SJCRH30 (cell line): Measurements from ENCODE around the gene CXCL12. TPM values are rescaled to one million over a fixed set of nuclear protein-coding genes. Genes with fewer than 3 reads are reported as not detected.

Source experiments
- DNase-seq, 2 experiments: peaks; one replicate each; pipeline ENCODE4 v3.0.0-alpha.2; 2015 to 2020
- H3K27ac ChIP-seq: fragments of 250-450 bp; sonication (Bioruptor Pico); 2 replicates; pipeline ENCODE4 v1.5.1; 2020; ENCODE audit warnings: mild to moderate bottlenecking, moderate library complexity
- H3K27me3 ChIP-seq: fragments of 250-450 bp; sonication (Bioruptor Pico); 2 replicates; pipeline ENCODE4 v1.5.1; 2020; ENCODE audit warnings: mild to moderate bottlenecking, moderate library complexity
- H3K36me3 ChIP-seq: fragments of 250-450 bp; sonication (Bioruptor Pico); 2 replicates; pipeline ENCODE4 v1.5.1; 2020; ENCODE audit warnings: mild to moderate bottlenecking, moderate library complexity
- H3K4me1 ChIP-seq: fragments of 250-450 bp; sonication (Bioruptor Pico); 2 replicates; pipeline ENCODE4 v1.5.1; 2020; ENCODE audit warnings: mild to moderate bottlenecking, moderate library complexity
- H3K4me3 ChIP-seq: fragments of 250-450 bp; sonication (Bioruptor Pico); 2 replicates; pipeline ENCODE4 v1.5.1; 2020; ENCODE audit warnings: mild to moderate bottlenecking, moderate library complexity
- H3K9me3 ChIP-seq: fragments of 250-450 bp; sonication (Bioruptor Pico); replicated peaks from 2 replicates; pipeline ENCODE4 v1.5.1; 2020; ENCODE audit warnings: mild to moderate bottlenecking, moderate library complexity
- total RNA-seq: library from RNA; depleted of rRNA; stranded (reverse); fragments of >200 nt; shearing (Covaris generic); gene quantifications from 2 replicates; pipeline ENCODE4 v1.2.3, GENCODE V29; 2014

The CXCL12 gene
- total RNA-seq, 1 experiment from 2014 or later = not detected

GRCh38 chr10:44415121-44415520 lies 30.2 kb upstream of the CXCL12 start:
- H3K27ac ChIP-seq = no peak overlapping the region
- no peaks in the 10 kb centered on the region for H3K36me3 ChIP-seq
- no peak overlapping the region for H3K4me3 ChIP-seq
- no peaks in the 10 kb centered on the region for H3K9me3 ChIP-seq
- no peaks in the 10 kb centered on the region for H3K4me1 ChIP-seq
- DNase-seq = no peak
- no peaks in the 10 kb centered on the region for H3K27me3 ChIP-seq

GRCh38 chr10:44413416-44413815 lies 28.5 kb upstream of the CXCL12 start:
- Histone ChIP-seq H3K4me3 (no peak overlapping the region), H3K27me3 (no peaks in the 10 kb centered on the region), H3K4me1 (no peaks in the 10 kb centered on the region), H3K9me3 (no peaks in the 10 kb centered on the region), H3K36me3 (no peaks in the 10 kb centered on the region), H3K27ac (no peak overlapping the region)
- DNase-seq = no peak

- no peaks in the 10 kb centered on the region for H3K27me3 ChIP-seq
- no peak overlapping the region for H3K4me3 ChIP-seq
- H3K27ac ChIP-seq = no peak overlapping the region
- H3K9me3 ChIP-seq = no peaks in the 10 kb centered on the region
- no peaks in the 10 kb centered on the region for H3K4me1 ChIP-seq
- H3K36me3 ChIP-seq = no peaks in the 10 kb centered on the region
- DNase-seq = no peak
Measured at GRCh38 chr10:44411251-44411650, 26.4 kb upstream of the CXCL12 start.

GRCh38 chr10:44404741-44405437 lies 20.0 kb upstream of the CXCL12 start:
- Histone ChIP-seq H3K4me3 (no peak overlapping the region), H3K27me3 (no peaks in the 10 kb centered on the region), H3K9me3 (no peaks in the 10 kb centered on the region), H3K36me3 (no peaks in the 10 kb centered on the region), H3K27ac (no peak overlapping the region), H3K4me1 (no peaks in the 10 kb centered on the region)
- DNase-seq = no peak

GRCh38 chr10:44402465-44403195 lies 17.7 kb upstream of the CXCL12 start:
- H3K9me3 ChIP-seq = no peaks in the 10 kb centered on the region
- no peak overlapping the region for H3K27ac ChIP-seq
- DNase-seq = no peak
- no peaks in the 10 kb centered on the region for H3K27me3 ChIP-seq
- H3K36me3 ChIP-seq = no peaks in the 10 kb centered on the region
- no peak overlapping the region for H3K4me3 ChIP-seq
- H3K4me1 ChIP-seq = no peaks in the 10 kb centered on the region

- H3K36me3 ChIP-seq = no peaks in the 10 kb centered on the region
- no peak overlapping the region for H3K27ac ChIP-seq
- no peaks in the 10 kb centered on the region for H3K27me3 ChIP-seq
- no peaks in the 10 kb centered on the region for H3K9me3 ChIP-seq
- H3K4me3 ChIP-seq = no peak overlapping the region
- DNase-seq = no peak
- H3K4me1 ChIP-seq = no peaks in the 10 kb centered on the region
Measured at GRCh38 chr10:44400541-44400940, 15.6 kb upstream of the CXCL12 start.

GRCh38 chr10:44399659-44400451 lies 15.0 kb upstream of the CXCL12 start:
- Histone ChIP-seq H3K36me3 (no peaks in the 10 kb centered on the region), H3K27ac (no peak overlapping the region), H3K27me3 (no peaks in the 10 kb centered on the region), H3K4me3 (no peak overlapping the region), H3K4me1 (no peaks in the 10 kb centered on the region), H3K9me3 (no peaks in the 10 kb centered on the region)
- no peak for DNase-seq

- Histone ChIP-seq H3K27ac (no peak overlapping the region), H3K4me3 (no peak overlapping the region), H3K4me1 (no peaks in the 10 kb centered on the region), H3K27me3 (no peaks in the 10 kb centered on the region), H3K36me3 (no peaks in the 10 kb centered on the region), H3K9me3 (no peaks in the 10 kb centered on the region)
- DNase-seq = no peak
Measured at GRCh38 chr10:44398747-44399658, 14.1 kb upstream of the CXCL12 start.

- H3K4me3 ChIP-seq = no peak overlapping the region
- DNase-seq = no peak
- H3K4me1 ChIP-seq = no peaks in the 10 kb centered on the region
- H3K9me3 ChIP-seq = no peaks in the 10 kb centered on the region
- no peaks in the 10 kb centered on the region for H3K27me3 ChIP-seq
- H3K27ac ChIP-seq = no peak overlapping the region
- no peaks in the 10 kb centered on the region for H3K36me3 ChIP-seq
Measured at GRCh38 chr10:44398271-44398670, 13.4 kb upstream of the CXCL12 start.

- H3K4me3 ChIP-seq = no peak overlapping the region
- H3K27me3 ChIP-seq = no peaks in the 10 kb centered on the region
- H3K27ac ChIP-seq = no peak overlapping the region
- H3K4me1 ChIP-seq = no peaks in the 10 kb centered on the region
- H3K9me3 ChIP-seq = no peaks in the 10 kb centered on the region
- DNase-seq = no peak
- H3K36me3 ChIP-seq = no peaks in the 10 kb centered on the region
Measured at GRCh38 chr10:44397476-44398225, 12.8 kb upstream of the CXCL12 start.

- Histone ChIP-seq H3K36me3 (no peaks in the 10 kb centered on the region), H3K27ac (no peak overlapping the region), H3K27me3 (no peaks in the 10 kb centered on the region), H3K4me3 (no peak overlapping the region), H3K9me3 (no peaks in the 10 kb centered on the region), H3K4me1 (no peaks in the 10 kb centered on the region)
- DNase-seq = no peak
Measured at GRCh38 chr10:44396671-44397191, 11.8 kb upstream of the CXCL12 start.

GRCh38 chr10:44395902-44396670 lies 11.2 kb upstream of the CXCL12 start:
- H3K9me3 ChIP-seq = no peaks in the 10 kb centered on the region
- H3K27ac ChIP-seq = no peak overlapping the region
- H3K4me1 ChIP-seq = no peaks in the 10 kb centered on the region
- H3K36me3 ChIP-seq = no peaks in the 10 kb centered on the region
- no peak overlapping the region for H3K4me3 ChIP-seq
- no peaks in the 10 kb centered on the region for H3K27me3 ChIP-seq
- DNase-seq = no peak

- Histone ChIP-seq H3K4me1 (no peaks in the 10 kb centered on the region), H3K27ac (no peak overlapping the region), H3K9me3 (no peaks in the 10 kb centered on the region), H3K36me3 (no peaks in the 10 kb centered on the region), H3K4me3 (no peak overlapping the region), H3K27me3 (no peaks in the 10 kb centered on the region)
- DNase-seq = no peak
Measured at GRCh38 chr10:44395396-44395795, 10.5 kb upstream of the CXCL12 start.
